GM19463 (cell line): ENCODE measurements around the gene GPC2.

Experiments used
- ATAC-seq: cut with Tn5 transposase; IDR thresholded peaks from one replicate; pipeline ENCODE4 v1.9.1; 2021; ENCODE audit warnings: mild to moderate bottlenecking, moderate library complexity; ENCODE audit not compliant: unreplicated experiment

Gene GPC2

GRCh38 chr7:100126239-100126930, 50.8 kb downstream of the GPC2 start:
- ATAC-seq = peak; percentile 23

DNA sequence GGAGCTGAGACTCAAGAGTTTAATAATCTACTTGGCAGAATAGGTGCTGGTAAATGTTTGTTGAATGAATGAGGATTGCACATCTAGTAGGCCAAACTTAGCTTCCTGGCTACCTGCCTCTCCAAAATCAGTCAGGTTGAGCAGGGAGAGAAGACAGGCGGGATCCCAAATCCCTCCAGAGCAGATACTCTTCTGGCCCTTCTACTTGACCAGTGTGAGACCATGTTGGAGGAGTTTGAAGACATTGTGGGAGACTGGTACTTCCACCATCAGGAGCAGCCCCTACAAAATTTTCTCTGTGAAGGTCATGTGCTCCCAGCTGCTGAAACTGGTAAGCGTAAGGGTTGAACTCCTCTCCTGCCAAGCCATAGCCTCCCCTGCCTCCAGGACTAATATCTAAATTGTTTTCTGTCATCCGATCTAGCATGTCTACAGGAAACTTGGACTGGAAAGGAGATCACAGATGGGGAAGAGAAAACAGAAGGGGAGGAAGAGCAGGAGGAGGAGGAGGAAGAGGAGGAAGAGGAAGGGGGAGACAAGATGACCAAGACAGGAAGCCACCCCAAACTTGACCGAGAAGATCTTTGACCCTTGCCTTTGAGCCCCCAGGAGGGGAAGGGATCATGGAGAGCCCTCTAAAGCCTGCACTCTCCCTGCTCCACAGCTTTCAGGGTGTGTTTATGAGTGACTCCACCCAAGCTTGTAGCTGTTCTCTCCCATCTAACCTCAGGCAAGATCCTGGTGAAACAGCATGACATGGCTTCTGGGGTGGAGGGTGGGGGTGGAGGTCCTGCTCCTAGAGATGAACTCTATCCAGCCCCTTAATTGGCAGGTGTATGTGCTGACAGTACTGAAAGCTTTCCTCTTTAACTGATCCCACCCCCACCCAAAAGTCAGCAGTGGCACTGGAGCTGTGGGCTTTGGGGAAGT, 52.6 kb downstream of the GPC2 start:
- no peak for ATAC-seq

- no peak for ATAC-seq
Measured at GRCh38 chr7:100122568-100122967, 54.6 kb downstream of the GPC2 start.

- ATAC-seq = no peak
Measured at GRCh38 chr7:100122067-100122466, 55.1 kb downstream of the GPC2 start.

- ATAC-seq = no peak
Measured at GRCh38 chr7:100120733-100121036, 56.5 kb downstream of the GPC2 start.

GRCh38 chr7:100119970-100120732, 57.0 kb downstream of the GPC2 start:
- peak; percentile 23 for ATAC-seq
